ENCODE measurements around the gene AVPR1B.

The AVPR1B gene

GRCh38 chr1:206135248-206135647 lies 18.1 kb upstream of the AVPR1B start:
- Histone ChIP-seq H2BK12ac (ENCODE audit: low read length in 2 of 2) (no peak overlapping the region), H2AFZ (ENCODE audit: low read depth, low read length) (no peak overlapping the region), H3K36me3 (ENCODE audit: control insufficient read depth in 1 of 2, insufficient read depth in 2 of 2, low read depth in 1 of 2, low read length in 2 of 2) (no peaks in the 10 kb centered on the region), H3K27ac (ENCODE audit: low read length, poor library complexity, severe bottlenecking) (no peak overlapping the region), H2BK15ac (ENCODE audit: low read depth, poor library complexity, severe bottlenecking) (no peak overlapping the region), H2BK5ac (ENCODE audit: low read depth, low read length, poor library complexity, severe bottlenecking) (no peak overlapping the region), H4K8ac (ENCODE audit: low read length) (no peak overlapping the region), H3K9me3 (ENCODE audit: control insufficient read depth, low read length) (peaks cover 5% of the 10 kb centered on the region), H3K23ac (ENCODE audit: low read length in 2 of 2) (no peak overlapping the region), H3K9ac (ENCODE audit: low read length) (no peak overlapping the region), H3K4me1 (ENCODE audit: control insufficient read depth, insufficient read depth, low read depth, low read length) (no peaks in the 10 kb centered on the region), H3K14ac (ENCODE audit: low read length in 2 of 2) (no peak overlapping the region), H3K4me3 (ENCODE audit: insufficient read depth in 1 of 2, low read depth in 1 of 2, low read length in 2 of 2) (no peak overlapping the region), H3K27me3 (ENCODE audit: control insufficient read depth in 1 of 2, insufficient read depth in 1 of 2, low read length in 2 of 2) (peaks cover 33 to 47% of the 10 kb centered on the region in 2 experiments), H2BK120ac (ENCODE audit: low read depth, low read length) (no peak overlapping the region), H4K91ac (ENCODE audit: low read length) (no peak overlapping the region), H3K4me2 (ENCODE audit: low read length, poor library complexity, severe bottlenecking) (no peak overlapping the region), H3K4ac (ENCODE audit: low read depth in 1 of 2, low read length in 2 of 2) (no peak overlapping the region), H3K79me1 (replicated peaks; ENCODE audit: low read length, poor library complexity, severe bottlenecking) (no peaks in the 10 kb centered on the region), H2AK5ac (ENCODE audit: low read length, severe bottlenecking) (no peak overlapping the region), H3K18ac (ENCODE audit: low read depth in 1 of 2, low read length in 2 of 2) (no peak overlapping the region)
- WGBS, result 80% methylated on average over 2 of the region's 2 CpGs
- no peak for DNase-seq

- Histone ChIP-seq H2AK5ac (ENCODE audit: low read length, severe bottlenecking) (no peak overlapping the region), H3K4me2 (ENCODE audit: low read length, poor library complexity, severe bottlenecking) (no peak overlapping the region), H3K4me3 (ENCODE audit: insufficient read depth in 1 of 2, low read depth in 1 of 2, low read length in 2 of 2) (no peak overlapping the region), H4K8ac (ENCODE audit: low read length) (no peak overlapping the region), H3K23ac (ENCODE audit: low read length in 2 of 2) (no peak overlapping the region), H3K4me1 (ENCODE audit: control insufficient read depth, insufficient read depth, low read depth, low read length) (no peaks in the 10 kb centered on the region), H2AFZ (ENCODE audit: low read depth, low read length) (no peak overlapping the region), H3K4ac (ENCODE audit: low read depth in 1 of 2, low read length in 2 of 2) (no peak overlapping the region), H3K36me3 (ENCODE audit: control insufficient read depth in 1 of 2, insufficient read depth in 2 of 2, low read depth in 1 of 2, low read length in 2 of 2) (no peaks in the 10 kb centered on the region), H2BK15ac (ENCODE audit: low read depth, poor library complexity, severe bottlenecking) (no peak overlapping the region), H3K9ac (ENCODE audit: low read length) (no peak overlapping the region), H3K79me1 (replicated peaks; ENCODE audit: low read length, poor library complexity, severe bottlenecking) (no peaks in the 10 kb centered on the region), H3K27ac (ENCODE audit: low read length, poor library complexity, severe bottlenecking) (no peak overlapping the region), H2BK5ac (ENCODE audit: low read depth, low read length, poor library complexity, severe bottlenecking) (no peak overlapping the region), H2BK120ac (ENCODE audit: low read depth, low read length) (no peak overlapping the region), H3K18ac (ENCODE audit: low read depth in 1 of 2, low read length in 2 of 2) (no peak overlapping the region), H3K27me3 (ENCODE audit: control insufficient read depth in 1 of 2, insufficient read depth in 1 of 2, low read length in 2 of 2) (peaks cover 29 to 39% of the 10 kb centered on the region in 2 experiments), H3K9me3 (ENCODE audit: control insufficient read depth, low read length) (peaks cover 5% of the 10 kb centered on the region), H2BK12ac (ENCODE audit: low read length in 2 of 2) (no peak overlapping the region), H4K91ac (ENCODE audit: low read length) (no peak overlapping the region), H3K14ac (ENCODE audit: low read length in 2 of 2) (no peak overlapping the region)
- 91% methylated on average over 7 of the region's 7 CpGs for WGBS
- no peak for DNase-seq
Measured at GRCh38 chr1:206133751-206134415, 16.7 kb upstream of the AVPR1B start.

DNA sequence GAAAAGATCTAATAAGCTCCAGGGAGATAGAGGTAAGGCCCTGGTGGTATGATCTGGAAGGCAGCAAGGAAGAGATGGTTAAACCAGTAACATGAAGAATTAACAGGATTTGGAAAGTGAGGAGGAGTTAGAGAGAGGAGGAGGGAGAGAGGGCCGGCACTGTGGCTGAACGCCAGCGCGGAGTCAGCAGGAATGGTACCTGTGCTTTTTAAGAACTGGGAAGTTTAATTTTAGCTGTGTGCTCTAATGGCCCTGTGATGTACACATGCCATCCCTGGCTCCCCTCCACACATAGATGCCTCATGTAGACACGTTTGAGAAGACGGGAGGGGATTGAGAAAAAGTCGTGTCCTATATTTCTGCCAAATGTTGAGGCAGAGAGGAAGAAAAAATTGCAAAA lies 13.8 kb upstream of the AVPR1B start:
- Histone ChIP-seq H3K79me1 (replicated peaks; ENCODE audit: low read length, poor library complexity, severe bottlenecking) (no peaks in the 10 kb centered on the region), H4K91ac (ENCODE audit: low read length) (no peak overlapping the region), H2BK12ac (ENCODE audit: low read length in 2 of 2) (no peak overlapping the region), H3K36me3 (ENCODE audit: control insufficient read depth in 1 of 2, insufficient read depth in 2 of 2, low read depth in 1 of 2, low read length in 2 of 2) (no peaks in the 10 kb centered on the region), H3K4me3 (ENCODE audit: insufficient read depth in 1 of 2, low read depth in 1 of 2, low read length in 2 of 2) (no peak overlapping the region), H2BK5ac (ENCODE audit: low read depth, low read length, poor library complexity, severe bottlenecking) (no peak overlapping the region), H3K4me1 (ENCODE audit: control insufficient read depth, insufficient read depth, low read depth, low read length) (no peaks in the 10 kb centered on the region), H3K23ac (ENCODE audit: low read length in 2 of 2) (no peak overlapping the region), H3K9ac (ENCODE audit: low read length) (no peak overlapping the region), H2BK120ac (ENCODE audit: low read depth, low read length) (no peak overlapping the region), H3K9me3 (ENCODE audit: control insufficient read depth, low read length) (no peaks in the 10 kb centered on the region), H3K4me2 (ENCODE audit: low read length, poor library complexity, severe bottlenecking) (no peak overlapping the region), H3K14ac (ENCODE audit: low read length in 2 of 2) (no peak overlapping the region), H3K27ac (ENCODE audit: low read length, poor library complexity, severe bottlenecking) (no peak overlapping the region), H2BK15ac (ENCODE audit: low read depth, poor library complexity, severe bottlenecking) (no peak overlapping the region), H4K8ac (ENCODE audit: low read length) (no peak overlapping the region), H3K4ac (ENCODE audit: low read depth in 1 of 2, low read length in 2 of 2) (no peak overlapping the region), H3K27me3 (ENCODE audit: control insufficient read depth in 1 of 2, insufficient read depth in 1 of 2, low read length in 2 of 2) (peaks cover 32 to 44% of the 10 kb centered on the region in 2 experiments), H2AK5ac (ENCODE audit: low read length, severe bottlenecking) (no peak overlapping the region), H2AFZ (ENCODE audit: low read depth, low read length) (no peak overlapping the region), H3K18ac (ENCODE audit: low read depth in 1 of 2, low read length in 2 of 2) (no peak overlapping the region)
- no peak for DNase-seq
- 82% methylated on average over 7 of the region's 7 CpGs for WGBS

DNA sequence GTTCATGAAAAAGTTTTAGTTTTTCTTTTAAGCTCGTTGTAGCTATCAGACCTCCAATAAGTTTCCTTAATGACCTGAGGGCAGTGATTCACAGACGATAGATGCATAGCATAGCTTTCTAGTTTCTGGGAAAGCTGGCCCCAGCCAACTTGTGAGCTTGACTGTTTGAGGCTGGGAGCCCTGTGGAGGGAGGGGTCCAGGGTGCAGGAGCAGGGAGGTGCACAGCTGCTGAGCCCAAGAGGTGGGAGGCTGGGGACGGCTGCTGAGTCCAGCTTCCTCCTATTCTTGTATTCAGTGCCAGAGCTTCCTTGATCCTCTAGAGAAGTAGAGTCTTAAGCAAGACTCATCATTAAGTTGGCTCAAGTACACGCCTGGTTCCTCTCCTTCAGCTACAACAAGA lies 11.0 kb upstream of the AVPR1B start:
- no peak overlapping the region for H3K9ac ChIP-seq (ENCODE audit: low read length)
- no peak overlapping the region for H4K8ac ChIP-seq (ENCODE audit: low read length)
- no peak overlapping the region for H4K91ac ChIP-seq (ENCODE audit: low read length)
- no peak overlapping the region for H3K14ac ChIP-seq (ENCODE audit: low read length in 2 of 2)
- H2BK15ac ChIP-seq (ENCODE audit: low read depth, poor library complexity, severe bottlenecking), result no peak overlapping the region
- H3K36me3 ChIP-seq (ENCODE audit: control insufficient read depth in 1 of 2, insufficient read depth in 2 of 2, low read depth in 1 of 2, low read length in 2 of 2), result no peaks in the 10 kb centered on the region
- H2BK5ac ChIP-seq (ENCODE audit: low read depth, low read length, poor library complexity, severe bottlenecking), result no peak overlapping the region
- H3K4me2 ChIP-seq (ENCODE audit: low read length, poor library complexity, severe bottlenecking), result no peak overlapping the region
- H3K79me1 ChIP-seq (replicated peaks; ENCODE audit: low read length, poor library complexity, severe bottlenecking), result no peaks in the 10 kb centered on the region
- no peak overlapping the region for H2AK5ac ChIP-seq (ENCODE audit: low read length, severe bottlenecking)
- no peak overlapping the region for H2AFZ ChIP-seq (ENCODE audit: low read depth, low read length)
- no peak overlapping the region for H2BK12ac ChIP-seq (ENCODE audit: low read length in 2 of 2)
- peaks cover 20 to 33% of the 10 kb centered on the region in 2 experiments for H3K27me3 ChIP-seq (ENCODE audit: control insufficient read depth in 1 of 2, insufficient read depth in 1 of 2, low read length in 2 of 2)
- no peak overlapping the region for H2BK120ac ChIP-seq (ENCODE audit: low read depth, low read length)
- DNase-seq, result no peak
- H3K23ac ChIP-seq (ENCODE audit: low read length in 2 of 2), result no peak overlapping the region
- no peak overlapping the region for H3K18ac ChIP-seq (ENCODE audit: low read depth in 1 of 2, low read length in 2 of 2)
- H3K9me3 ChIP-seq (ENCODE audit: control insufficient read depth, low read length), result no peaks in the 10 kb centered on the region
- 92% methylated on average over 4 of the region's 4 CpGs for WGBS
- H3K27ac ChIP-seq (ENCODE audit: low read length, poor library complexity, severe bottlenecking), result no peak overlapping the region
- no peak overlapping the region for H3K4ac ChIP-seq (ENCODE audit: low read depth in 1 of 2, low read length in 2 of 2)
- H3K4me1 ChIP-seq (ENCODE audit: control insufficient read depth, insufficient read depth, low read depth, low read length), result no peaks in the 10 kb centered on the region
- no peak overlapping the region for H3K4me3 ChIP-seq (ENCODE audit: insufficient read depth in 1 of 2, low read depth in 1 of 2, low read length in 2 of 2)

Data from mesenchymal stem cell (in vitro differentiated cells and primary cell).